Parathyroid adenoma (tissue), 2 donors: ENCODE results near the gene DICER1.

ENCODE experiments used
- H2AFZ ChIP-seq: fragments of 300-600 bp; sonication (generic); one replicate; pipeline ENCODE4 v1.7.0; 2017; ENCODE audit warnings: antibody characterized with exemption, mild to moderate bottlenecking
- H3K27ac ChIP-seq: fragments of 300-600 bp; sonication (generic); one replicate; pipeline ENCODE4 v1.7.0; 2017
- H3K27me3 ChIP-seq: fragments of 300-600 bp; sonication (generic); one replicate; pipeline ENCODE4 v1.7.0; 2017; ENCODE audit warnings: low read length; ENCODE audit not compliant: control insufficient read depth, insufficient read depth
- H3K36me3 ChIP-seq: fragments of 300-600 bp; sonication (generic); one replicate; pipeline ENCODE4 v1.7.0; 2017; ENCODE audit warnings: low read length; ENCODE audit not compliant: control insufficient read depth, insufficient read depth
- H3K4me1 ChIP-seq: fragments of 300-600 bp; sonication (generic); one replicate; pipeline ENCODE4 v1.7.0; 2017; ENCODE audit warnings: control low read depth
- H3K4me2 ChIP-seq: fragments of 300-600 bp; sonication (generic); one replicate; pipeline ENCODE4 v1.7.0; 2017; ENCODE audit warnings: low read length
- H3K4me3 ChIP-seq: fragments of 300-600 bp; sonication (generic); one replicate; pipeline ENCODE4 v1.7.0; 2017; ENCODE audit warnings: low read depth, low read length
- H3K79me2 ChIP-seq: fragments of 300-600 bp; sonication (generic); one replicate; pipeline ENCODE4 v1.7.0; 2017; ENCODE audit warnings: control low read depth
- H3K9ac ChIP-seq: fragments of 300-600 bp; sonication (generic); one replicate; pipeline ENCODE4 v1.7.0; 2017; ENCODE audit warnings: mild to moderate bottlenecking
- H3K9me3 ChIP-seq: fragments of 300-600 bp; sonication (generic); one replicate; pipeline ENCODE4 v1.7.0; 2017; ENCODE audit warnings: low read length; ENCODE audit not compliant: control insufficient read depth
- TF ChIP-seq, protein P1 (sequence below): fragments of 300-600 bp; sonication (generic); IDR thresholded peaks from one replicate; pipeline ENCODE4 v1.7.0; 2017; ENCODE audit warnings: antibody characterized with exemption, mild to moderate bottlenecking
- donor health status: primary hyperparathyroidism.

Gene DICER1

DNA sequence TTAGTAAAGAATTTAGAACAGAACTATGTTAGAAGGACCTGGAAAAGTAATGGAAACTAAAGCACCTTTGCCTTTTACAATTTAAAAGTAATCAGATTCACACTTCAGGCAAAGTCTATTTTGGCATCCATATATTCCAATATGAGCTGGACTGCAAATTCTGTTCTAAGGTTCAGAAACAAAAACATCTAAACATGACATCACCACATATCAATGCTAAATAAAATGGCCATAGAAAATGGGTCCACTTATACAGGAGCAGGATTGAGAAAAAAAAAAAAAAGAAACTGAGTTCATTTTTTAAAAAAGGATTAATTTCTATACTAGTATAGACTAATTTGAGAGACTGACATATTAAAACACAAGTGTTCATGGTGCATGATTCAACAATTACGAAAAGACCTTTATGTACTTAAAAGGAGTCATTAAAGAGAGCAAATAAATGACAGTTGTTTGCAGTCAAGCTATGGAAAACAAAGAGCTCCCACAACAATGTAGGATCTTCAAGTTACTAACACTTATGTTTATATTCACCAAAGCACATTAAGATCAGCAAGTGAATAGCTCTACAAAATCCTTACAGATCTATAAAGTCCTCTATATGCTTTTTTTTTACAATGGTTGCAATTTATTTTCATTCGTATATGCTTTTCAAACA is 45.7 kb downstream of the DICER1 start:
- Histone ChIP-seq H3K9ac (no peak overlapping the region), H3K36me3 (no peaks in the 10 kb centered on the region), H2AFZ (no peak overlapping the region), H3K9me3 (no peaks in the 10 kb centered on the region), H3K27ac (no peak overlapping the region), H3K4me1 (no peaks in the 10 kb centered on the region), H3K4me2 (no peak overlapping the region), H3K4me3 (no peak overlapping the region), H3K79me2 (no peaks in the 10 kb centered on the region), H3K27me3 (no peaks in the 10 kb centered on the region)
- TF ChIP-seq, protein P1, sequence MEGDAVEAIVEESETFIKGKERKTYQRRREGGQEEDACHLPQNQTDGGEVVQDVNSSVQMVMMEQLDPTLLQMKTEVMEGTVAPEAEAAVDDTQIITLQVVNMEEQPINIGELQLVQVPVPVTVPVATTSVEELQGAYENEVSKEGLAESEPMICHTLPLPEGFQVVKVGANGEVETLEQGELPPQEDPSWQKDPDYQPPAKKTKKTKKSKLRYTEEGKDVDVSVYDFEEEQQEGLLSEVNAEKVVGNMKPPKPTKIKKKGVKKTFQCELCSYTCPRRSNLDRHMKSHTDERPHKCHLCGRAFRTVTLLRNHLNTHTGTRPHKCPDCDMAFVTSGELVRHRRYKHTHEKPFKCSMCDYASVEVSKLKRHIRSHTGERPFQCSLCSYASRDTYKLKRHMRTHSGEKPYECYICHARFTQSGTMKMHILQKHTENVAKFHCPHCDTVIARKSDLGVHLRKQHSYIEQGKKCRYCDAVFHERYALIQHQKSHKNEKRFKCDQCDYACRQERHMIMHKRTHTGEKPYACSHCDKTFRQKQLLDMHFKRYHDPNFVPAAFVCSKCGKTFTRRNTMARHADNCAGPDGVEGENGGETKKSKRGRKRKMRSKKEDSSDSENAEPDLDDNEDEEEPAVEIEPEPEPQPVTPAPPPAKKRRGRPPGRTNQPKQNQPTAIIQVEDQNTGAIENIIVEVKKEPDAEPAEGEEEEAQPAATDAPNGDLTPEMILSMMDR = no peak

DNA sequence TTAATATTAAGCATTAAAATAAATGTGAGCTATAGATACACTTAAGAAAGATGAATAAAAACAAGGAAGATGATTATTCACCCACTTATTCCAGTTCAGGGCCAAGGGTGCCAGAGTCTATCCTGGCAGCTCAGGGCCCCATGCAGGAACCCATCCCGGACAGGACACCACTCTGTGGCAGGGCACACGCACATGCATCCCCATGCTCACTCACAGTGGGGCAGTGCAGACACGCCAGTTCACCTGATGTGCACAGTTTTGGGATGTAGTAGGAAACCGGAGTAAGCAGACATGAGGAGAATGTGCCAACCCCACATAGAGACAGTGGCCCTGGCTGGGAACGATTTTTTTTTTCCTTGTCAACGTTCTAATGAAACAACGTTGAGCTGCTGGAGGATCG is 47.2 kb downstream of the DICER1 start:
- no peaks in the 10 kb centered on the region for H3K79me2 ChIP-seq
- no peaks in the 10 kb centered on the region for H3K9me3 ChIP-seq
- H3K9ac ChIP-seq = no peak overlapping the region
- no peak overlapping the region for H3K27ac ChIP-seq
- H3K36me3 ChIP-seq = no peaks in the 10 kb centered on the region
- H3K27me3 ChIP-seq = no peaks in the 10 kb centered on the region
- no peak overlapping the region for H3K4me3 ChIP-seq
- no peak overlapping the region for H2AFZ ChIP-seq
- H3K4me1 ChIP-seq = no peaks in the 10 kb centered on the region
- no peak overlapping the region for H3K4me2 ChIP-seq
- TF ChIP-seq, protein P1 = no peak

DNA sequence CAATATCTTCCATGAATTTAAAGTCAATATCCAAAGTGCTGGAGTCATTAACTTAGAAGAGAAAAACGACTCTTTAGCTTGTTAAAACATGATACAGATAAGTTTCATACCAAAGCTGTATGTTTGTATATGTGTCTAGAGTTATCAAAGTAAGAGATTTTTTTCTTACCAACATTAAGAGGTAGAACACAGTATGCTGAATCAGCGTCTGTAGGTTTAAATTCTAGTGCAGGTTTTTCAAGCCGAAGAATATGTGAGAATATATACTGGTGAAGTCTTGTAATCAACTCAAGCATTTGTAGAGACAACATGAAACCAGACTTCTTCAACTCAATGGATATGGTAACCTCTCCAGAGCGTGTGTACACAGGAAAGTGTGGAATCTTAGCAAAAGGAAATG is 49.6 kb downstream of the DICER1 start:
- H3K4me3 ChIP-seq = no peak overlapping the region
- H3K27me3 ChIP-seq = no peaks in the 10 kb centered on the region
- TF ChIP-seq, protein P1 = no peak
- no peaks in the 10 kb centered on the region for H3K36me3 ChIP-seq
- no peaks in the 10 kb centered on the region for H3K4me1 ChIP-seq
- no peaks in the 10 kb centered on the region for H3K9me3 ChIP-seq
- no peak overlapping the region for H3K27ac ChIP-seq
- no peak overlapping the region for H3K9ac ChIP-seq
- H3K79me2 ChIP-seq = peaks cover 2% of the 10 kb centered on the region
- no peak overlapping the region for H2AFZ ChIP-seq
- no peak overlapping the region for H3K4me2 ChIP-seq

DNA sequence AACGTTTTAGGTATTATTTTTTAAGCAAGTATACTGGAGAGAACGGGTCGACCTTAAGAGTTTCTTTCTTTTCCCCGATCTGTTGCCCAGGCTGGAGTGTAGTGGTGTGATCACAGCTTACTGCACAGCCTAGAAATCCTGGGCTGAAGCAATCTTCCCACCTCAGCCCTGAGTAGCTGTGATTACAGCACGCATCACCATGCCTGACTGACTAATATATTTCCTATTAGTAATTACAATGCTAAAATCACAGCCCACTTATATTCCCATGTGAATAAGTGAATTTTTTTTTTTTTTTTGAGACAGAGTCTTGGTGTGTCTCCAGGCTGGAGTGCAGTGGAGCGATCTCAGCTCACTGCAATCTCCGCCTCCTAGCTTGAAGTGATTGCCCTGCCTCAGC is 50.4 kb downstream of the DICER1 start:
- Histone ChIP-seq H3K4me2 (no peak overlapping the region), H3K9ac (no peak overlapping the region), H3K4me1 (no peaks in the 10 kb centered on the region), H3K27me3 (no peaks in the 10 kb centered on the region), H3K4me3 (no peak overlapping the region), H3K36me3 (no peaks in the 10 kb centered on the region), H3K9me3 (no peaks in the 10 kb centered on the region), H3K79me2 (peaks cover 2% of the 10 kb centered on the region), H2AFZ (no peak overlapping the region), H3K27ac (no peak overlapping the region)
- TF ChIP-seq, protein P1 = no peak

DNA sequence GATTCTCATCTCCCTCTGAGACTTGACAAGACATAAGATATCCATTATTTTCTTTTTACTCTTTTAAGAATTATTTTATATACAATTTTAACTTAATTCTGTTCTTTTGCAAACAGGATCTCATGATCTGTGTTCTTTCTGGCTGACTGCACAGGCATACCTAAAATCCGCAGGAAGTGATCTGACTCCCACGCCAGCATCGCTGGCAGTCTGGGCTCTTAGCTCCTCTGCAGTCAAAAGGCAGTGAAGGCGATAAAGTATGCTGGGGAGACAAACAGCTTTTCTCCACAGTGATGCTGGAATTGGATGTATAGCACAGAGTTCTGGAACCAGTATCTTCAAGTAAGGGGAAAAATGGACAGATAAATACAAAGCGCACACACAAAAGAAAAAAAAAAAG is 52.4 kb downstream of the DICER1 start:
- no peak overlapping the region for H3K4me2 ChIP-seq
- no peak overlapping the region for H3K27ac ChIP-seq
- no peak overlapping the region for H2AFZ ChIP-seq
- H3K9ac ChIP-seq = no peak overlapping the region
- no peaks in the 10 kb centered on the region for H3K4me1 ChIP-seq
- no peaks in the 10 kb centered on the region for H3K36me3 ChIP-seq
- H3K27me3 ChIP-seq = no peaks in the 10 kb centered on the region
- H3K79me2 ChIP-seq = peaks cover 2% of the 10 kb centered on the region
- H3K4me3 ChIP-seq = no peak overlapping the region
- no peaks in the 10 kb centered on the region for H3K9me3 ChIP-seq
- TF ChIP-seq, protein P1 = no peak
